MM.1S (cell line): ENCODE data around the gene PTPRG.

Source experiments
- EZH2phosphoT487 ChIP-seq: fragments of 300-600 bp; sonication (generic); IDR thresholded peaks from 2 replicates; pipeline ENCODE4 v1.6.1; 2018; ENCODE audit warnings: antibody characterized with exemption, low read length
- TF ChIP-seq, protein P1 (sequence below): fragments of 300-600 bp; sonication (generic); IDR thresholded peaks from 2 replicates; pipeline ENCODE4 v1.5.1; 2016; ENCODE audit warnings: antibody characterized with exemption, low read length, mixed read lengths

DNA sequence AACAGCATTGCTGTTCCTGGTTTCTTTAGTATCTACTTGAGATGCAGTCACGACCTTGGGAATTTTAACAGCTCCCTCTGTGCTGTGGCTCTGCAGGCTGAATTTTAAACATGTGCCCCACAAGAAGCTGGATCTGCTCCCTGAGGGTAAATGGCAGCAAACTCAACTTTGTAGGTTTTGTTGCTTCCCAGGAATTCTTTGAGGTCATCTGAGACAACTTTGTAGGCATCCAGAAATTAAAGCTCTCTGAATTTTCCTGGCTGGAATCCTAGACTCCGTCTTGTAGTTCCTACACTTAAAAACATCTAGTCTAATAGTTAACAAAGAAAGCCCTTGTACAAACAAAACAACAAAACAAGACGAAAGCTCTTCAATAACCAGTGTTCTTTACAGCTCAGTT lies 445.7 kb downstream of the PTPRG start:
- TF ChIP-seq, protein P1, sequence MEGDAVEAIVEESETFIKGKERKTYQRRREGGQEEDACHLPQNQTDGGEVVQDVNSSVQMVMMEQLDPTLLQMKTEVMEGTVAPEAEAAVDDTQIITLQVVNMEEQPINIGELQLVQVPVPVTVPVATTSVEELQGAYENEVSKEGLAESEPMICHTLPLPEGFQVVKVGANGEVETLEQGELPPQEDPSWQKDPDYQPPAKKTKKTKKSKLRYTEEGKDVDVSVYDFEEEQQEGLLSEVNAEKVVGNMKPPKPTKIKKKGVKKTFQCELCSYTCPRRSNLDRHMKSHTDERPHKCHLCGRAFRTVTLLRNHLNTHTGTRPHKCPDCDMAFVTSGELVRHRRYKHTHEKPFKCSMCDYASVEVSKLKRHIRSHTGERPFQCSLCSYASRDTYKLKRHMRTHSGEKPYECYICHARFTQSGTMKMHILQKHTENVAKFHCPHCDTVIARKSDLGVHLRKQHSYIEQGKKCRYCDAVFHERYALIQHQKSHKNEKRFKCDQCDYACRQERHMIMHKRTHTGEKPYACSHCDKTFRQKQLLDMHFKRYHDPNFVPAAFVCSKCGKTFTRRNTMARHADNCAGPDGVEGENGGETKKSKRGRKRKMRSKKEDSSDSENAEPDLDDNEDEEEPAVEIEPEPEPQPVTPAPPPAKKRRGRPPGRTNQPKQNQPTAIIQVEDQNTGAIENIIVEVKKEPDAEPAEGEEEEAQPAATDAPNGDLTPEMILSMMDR, result no peak
- TF ChIP-seq EZH2phosphoT487, result no peak
